Uterus (tissue), 2 donors: ENCODE measurements around the gene ACKR1.

Source experiments
- POLR2A ChIP-seq, 2 donors: fragments of 450-650 bp; IDR thresholded peaks; one replicate each; pipeline ENCODE4 v1.6.1; 2016; ENCODE audit warnings: antibody characterized with exemption in 2 of 2, mild to moderate bottlenecking in 1 of 2, moderate library complexity in 1 of 2
- TF ChIP-seq, protein P1 (sequence below), 4 experiments: fragments of 200-600 bp in 2 of 4; fragments of 450-650 bp in 2 of 4; sonication (generic) in 2 of 4; IDR thresholded peaks; one replicate each; pipeline ENCODE4 v1.5.1; 2016 to 2019; ENCODE audit warnings: antibody characterized with exemption in 4 of 4, mild to moderate bottlenecking in 2 of 4, moderate library complexity in 1 of 4

DNA sequence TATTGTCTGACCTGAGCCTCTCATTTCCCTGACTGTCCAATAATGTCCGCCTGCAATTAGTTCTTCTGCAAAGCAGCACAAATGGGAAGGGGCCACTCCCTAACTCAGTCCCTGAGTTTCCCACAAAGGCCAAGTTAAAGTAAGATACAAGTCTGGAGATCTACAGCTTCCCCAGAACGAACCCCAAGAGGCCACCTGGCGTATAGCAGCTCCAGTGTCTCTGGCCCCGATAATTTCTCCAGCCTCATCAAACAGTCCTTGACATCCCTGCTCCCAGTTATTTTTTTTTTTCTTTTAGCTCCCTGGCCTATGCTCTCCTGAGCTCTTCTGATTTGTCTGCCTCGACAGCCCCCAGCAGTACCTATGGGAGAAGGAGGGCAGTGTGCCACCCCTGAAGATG is 8.1 kb upstream of the ACKR1 start:
- TF ChIP-seq, protein P1, sequence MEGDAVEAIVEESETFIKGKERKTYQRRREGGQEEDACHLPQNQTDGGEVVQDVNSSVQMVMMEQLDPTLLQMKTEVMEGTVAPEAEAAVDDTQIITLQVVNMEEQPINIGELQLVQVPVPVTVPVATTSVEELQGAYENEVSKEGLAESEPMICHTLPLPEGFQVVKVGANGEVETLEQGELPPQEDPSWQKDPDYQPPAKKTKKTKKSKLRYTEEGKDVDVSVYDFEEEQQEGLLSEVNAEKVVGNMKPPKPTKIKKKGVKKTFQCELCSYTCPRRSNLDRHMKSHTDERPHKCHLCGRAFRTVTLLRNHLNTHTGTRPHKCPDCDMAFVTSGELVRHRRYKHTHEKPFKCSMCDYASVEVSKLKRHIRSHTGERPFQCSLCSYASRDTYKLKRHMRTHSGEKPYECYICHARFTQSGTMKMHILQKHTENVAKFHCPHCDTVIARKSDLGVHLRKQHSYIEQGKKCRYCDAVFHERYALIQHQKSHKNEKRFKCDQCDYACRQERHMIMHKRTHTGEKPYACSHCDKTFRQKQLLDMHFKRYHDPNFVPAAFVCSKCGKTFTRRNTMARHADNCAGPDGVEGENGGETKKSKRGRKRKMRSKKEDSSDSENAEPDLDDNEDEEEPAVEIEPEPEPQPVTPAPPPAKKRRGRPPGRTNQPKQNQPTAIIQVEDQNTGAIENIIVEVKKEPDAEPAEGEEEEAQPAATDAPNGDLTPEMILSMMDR (IDR thresholded peaks at IDR 0.05) = no peak
- no peak for TF ChIP-seq POLR2A (IDR thresholded peaks at IDR 0.05)
